ENCODE data around the gene ZCCHC14. TPM values are rescaled to one million over a fixed set of nuclear protein-coding genes. Genes with fewer than 3 reads are reported as not detected.

Gene ZCCHC14
- total RNA-seq, 4 donors from 2014 or later, result 21.8 to 64.0 (median 28.8) TPM

DNA sequence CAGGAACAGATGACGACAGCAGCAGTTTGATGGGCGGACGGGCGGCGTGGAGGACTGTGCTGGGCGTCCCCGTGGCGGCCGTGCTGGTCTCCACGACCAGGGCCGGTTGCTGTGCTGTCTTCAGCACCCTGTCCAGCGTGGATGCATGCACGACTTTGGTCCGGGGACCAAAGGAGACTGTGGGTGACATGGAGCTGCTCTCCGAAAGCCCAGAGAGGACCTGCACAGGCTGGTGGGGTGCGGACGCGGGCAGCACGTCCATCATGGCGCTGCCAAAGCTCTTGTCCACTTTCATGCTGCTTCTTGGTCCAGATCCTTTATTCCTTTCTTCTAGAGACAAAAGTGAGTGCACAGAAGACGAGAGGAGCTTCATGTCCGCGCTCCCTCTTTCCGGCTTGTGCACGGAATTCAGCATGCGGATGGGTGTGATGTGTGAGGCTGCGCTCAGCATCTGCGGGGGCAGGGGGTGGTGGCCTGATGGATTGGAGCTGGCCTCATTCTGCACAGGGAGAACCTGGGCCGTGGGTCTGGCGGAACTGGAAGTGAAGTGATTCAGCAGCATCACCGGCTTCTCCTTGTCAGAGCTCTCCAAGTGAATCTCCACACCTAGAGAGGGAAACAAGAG is 80.3 kb downstream of the ZCCHC14 start:
- no peak overlapping the region for H3K4me3 ChIP-seq
- TF ChIP-seq, protein P1, sequence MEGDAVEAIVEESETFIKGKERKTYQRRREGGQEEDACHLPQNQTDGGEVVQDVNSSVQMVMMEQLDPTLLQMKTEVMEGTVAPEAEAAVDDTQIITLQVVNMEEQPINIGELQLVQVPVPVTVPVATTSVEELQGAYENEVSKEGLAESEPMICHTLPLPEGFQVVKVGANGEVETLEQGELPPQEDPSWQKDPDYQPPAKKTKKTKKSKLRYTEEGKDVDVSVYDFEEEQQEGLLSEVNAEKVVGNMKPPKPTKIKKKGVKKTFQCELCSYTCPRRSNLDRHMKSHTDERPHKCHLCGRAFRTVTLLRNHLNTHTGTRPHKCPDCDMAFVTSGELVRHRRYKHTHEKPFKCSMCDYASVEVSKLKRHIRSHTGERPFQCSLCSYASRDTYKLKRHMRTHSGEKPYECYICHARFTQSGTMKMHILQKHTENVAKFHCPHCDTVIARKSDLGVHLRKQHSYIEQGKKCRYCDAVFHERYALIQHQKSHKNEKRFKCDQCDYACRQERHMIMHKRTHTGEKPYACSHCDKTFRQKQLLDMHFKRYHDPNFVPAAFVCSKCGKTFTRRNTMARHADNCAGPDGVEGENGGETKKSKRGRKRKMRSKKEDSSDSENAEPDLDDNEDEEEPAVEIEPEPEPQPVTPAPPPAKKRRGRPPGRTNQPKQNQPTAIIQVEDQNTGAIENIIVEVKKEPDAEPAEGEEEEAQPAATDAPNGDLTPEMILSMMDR (IDR thresholded peaks at IDR 0.05), result no peak
- TF ChIP-seq POLR2A (IDR thresholded peaks at IDR 0.05), result no peak
- no peak for TF ChIP-seq EP300 (IDR thresholded peaks at IDR 0.05)
- H3K27me3 ChIP-seq, result no peaks in the 10 kb centered on the region
- 83% methylated on average over 14 of the region's 31 CpGs for WGBS
- peaks cover 88% of the 10 kb centered on the region for H3K36me3 ChIP-seq
- no peak for DNase-seq (ENCODE audit: low spot score in 2 of 2)
- no peak overlapping the region for H3K27ac ChIP-seq
- no peaks in the 10 kb centered on the region for H3K9me3 ChIP-seq
- no peaks in the 10 kb centered on the region for H3K4me1 ChIP-seq

DNA sequence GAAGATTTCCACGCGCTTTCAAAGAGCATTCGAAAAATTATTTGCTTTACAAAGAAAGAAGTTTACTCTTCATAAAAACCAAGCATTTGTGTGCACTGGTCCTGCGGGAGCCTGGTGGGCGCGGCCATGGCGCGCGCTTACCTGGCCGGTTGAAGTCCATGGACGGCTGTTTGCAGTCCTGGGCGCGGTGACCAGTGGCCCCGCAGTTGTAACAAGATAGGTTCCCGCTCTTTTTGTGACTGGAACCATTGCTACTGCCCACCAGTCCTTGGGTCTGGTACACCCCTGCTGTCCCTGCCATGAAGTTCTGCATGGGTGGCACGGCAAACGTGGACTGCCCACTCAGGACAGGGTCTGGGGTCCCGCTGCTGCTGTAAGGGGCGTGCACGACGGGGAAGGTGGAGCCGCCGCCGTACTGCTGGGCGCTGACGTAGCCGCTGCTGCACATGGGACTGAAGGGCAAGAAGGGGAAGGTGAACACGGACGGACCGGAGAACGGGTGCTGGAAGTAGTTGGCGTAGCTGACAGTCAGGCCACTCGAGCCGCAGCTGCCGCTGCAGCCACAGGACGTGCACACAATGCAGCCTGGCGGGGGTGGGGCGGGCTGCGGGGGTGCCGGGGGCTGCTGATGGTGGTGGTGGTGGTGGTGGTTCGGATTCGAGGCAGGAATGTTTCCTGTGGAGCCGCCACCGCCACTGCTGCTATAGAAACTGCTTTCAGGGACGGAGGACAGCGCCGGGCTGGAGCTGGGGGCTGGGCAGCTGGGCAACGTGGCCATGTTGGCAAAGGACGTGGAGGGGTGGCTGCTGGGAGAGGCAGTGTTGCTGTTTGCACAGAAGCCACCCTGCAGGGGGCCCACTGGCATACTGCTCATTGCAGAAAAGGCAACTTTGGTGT is 81.2 kb downstream of the ZCCHC14 start:
- H3K9me3 ChIP-seq, result no peaks in the 10 kb centered on the region
- DNase-seq (ENCODE audit: low spot score in 2 of 2), result no peak
- WGBS, result 96% methylated on average over 45 of the region's 49 CpGs
- H3K36me3 ChIP-seq, result peaks cover 85% of the 10 kb centered on the region
- H3K4me3 ChIP-seq, result no peak overlapping the region
- H3K4me1 ChIP-seq, result no peaks in the 10 kb centered on the region
- H3K27me3 ChIP-seq, result no peaks in the 10 kb centered on the region
- TF ChIP-seq EP300 (IDR thresholded peaks at IDR 0.05) (no peak), POLR2A (IDR thresholded peaks at IDR 0.05) (no peak), POLR2AphosphoS5 (IDR thresholded peaks at IDR 0.05) (no peak)
- TF ChIP-seq, protein P1 (IDR thresholded peaks at IDR 0.05), result no peak
- H3K27ac ChIP-seq, result no peak overlapping the region

DNA sequence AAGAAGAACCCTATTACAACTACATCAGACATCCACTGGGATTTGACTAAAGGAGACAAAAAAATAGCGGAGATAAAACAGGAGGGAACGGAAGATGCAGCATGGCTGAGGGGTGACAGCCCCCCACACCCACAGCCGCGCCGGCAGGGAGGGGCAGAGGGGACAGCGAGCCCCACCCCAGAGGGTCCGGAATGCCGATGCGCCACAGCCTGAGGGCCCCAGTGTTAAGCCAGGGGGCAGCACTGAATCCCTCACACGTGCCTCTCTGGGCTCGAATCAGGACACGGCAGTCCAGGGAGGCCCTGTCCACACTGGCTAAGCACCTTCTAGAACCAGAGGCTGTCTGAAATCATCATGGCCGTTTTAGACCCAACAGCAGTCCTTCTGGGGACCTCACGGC is 81.9 kb downstream of the ZCCHC14 start:
- no peak overlapping the region for H3K27ac ChIP-seq
- TF ChIP-seq POLR2AphosphoS5 (IDR thresholded peaks at IDR 0.05) (no peak), EP300 (IDR thresholded peaks at IDR 0.05) (no peak), POLR2A (IDR thresholded peaks at IDR 0.05) (no peak)
- TF ChIP-seq, protein P1 (IDR thresholded peaks at IDR 0.05), result no peak
- H3K9me3 ChIP-seq, result no peaks in the 10 kb centered on the region
- no peaks in the 10 kb centered on the region for H3K4me1 ChIP-seq
- H3K36me3 ChIP-seq, result peaks cover 83% of the 10 kb centered on the region
- no peaks in the 10 kb centered on the region for H3K27me3 ChIP-seq
- WGBS, result 87% methylated on average over 14 of the region's 14 CpGs
- H3K4me3 ChIP-seq, result no peak overlapping the region
- no peak for DNase-seq (ENCODE audit: low spot score in 2 of 2)

DNA sequence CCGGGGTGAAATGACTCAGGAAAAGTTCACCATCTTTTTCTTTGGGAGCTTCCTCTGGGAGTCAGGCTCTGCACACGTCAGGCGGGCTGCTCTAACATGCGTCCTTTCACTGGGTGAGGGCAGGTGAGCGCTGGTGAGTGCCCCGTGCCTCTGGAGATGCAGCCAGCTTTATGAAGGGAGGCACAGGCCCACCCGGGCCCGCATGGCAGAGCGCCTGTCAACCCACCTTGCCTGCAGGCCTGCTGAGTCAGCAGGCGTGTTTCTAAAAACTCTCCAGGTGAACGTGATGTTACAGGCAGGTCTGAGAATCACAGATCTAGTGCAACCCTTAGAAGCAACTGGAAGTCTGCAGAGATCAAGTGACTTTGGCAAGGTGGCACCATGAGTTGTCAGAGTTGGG is 82.3 kb downstream of the ZCCHC14 start:
- H3K27ac ChIP-seq, result no peak overlapping the region
- TF ChIP-seq POLR2AphosphoS5 (IDR thresholded peaks at IDR 0.05), result no peak
- TF ChIP-seq, protein P1 (IDR thresholded peaks at IDR 0.05), result no peak
- no peak for TF ChIP-seq POLR2A (IDR thresholded peaks at IDR 0.05)
- no peak for TF ChIP-seq EP300 (IDR thresholded peaks at IDR 0.05)
- DNase-seq (ENCODE audit: low spot score in 2 of 2), result no peak
- H3K27me3 ChIP-seq, result no peaks in the 10 kb centered on the region
- no peak overlapping the region for H3K4me3 ChIP-seq
- H3K4me1 ChIP-seq, result no peaks in the 10 kb centered on the region
- 72% methylated on average over 11 of the region's 11 CpGs for WGBS
- H3K9me3 ChIP-seq, result no peaks in the 10 kb centered on the region
- peaks cover 81% of the 10 kb centered on the region for H3K36me3 ChIP-seq

DNA sequence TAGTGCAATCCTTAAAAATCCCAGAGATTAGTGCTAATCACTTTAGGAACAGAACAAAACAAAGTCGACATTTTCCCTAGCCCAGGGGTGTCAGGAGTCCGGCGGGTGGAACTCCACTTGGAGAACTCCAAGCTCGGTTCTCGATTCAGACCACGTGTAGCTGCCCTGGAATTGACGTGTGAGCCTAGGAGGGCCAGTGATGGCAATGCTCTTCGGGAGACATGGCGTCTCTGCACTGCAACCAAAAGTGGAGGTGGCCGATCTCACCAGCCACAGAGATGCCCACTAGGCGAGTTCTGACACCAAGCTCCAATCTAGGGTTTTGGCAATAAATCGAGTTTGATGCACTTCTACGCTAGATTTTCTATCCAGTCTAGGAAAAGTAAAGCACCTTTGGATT is 83.0 kb downstream of the ZCCHC14 start:
- 88% methylated on average over 13 of the region's 13 CpGs for WGBS
- TF ChIP-seq EP300 (IDR thresholded peaks at IDR 0.05) (no peak), POLR2AphosphoS5 (IDR thresholded peaks at IDR 0.05) (no peak)

More for the DNA sequence above, 83.0 kb downstream of the ZCCHC14 start:
- DNase-seq (ENCODE audit: low spot score in 2 of 2), result peak in 1 of 2 donors; percentile 7
- H3K4me3 ChIP-seq, result no peak overlapping the region
- no peak overlapping the region for H3K27ac ChIP-seq
- no peaks in the 10 kb centered on the region for H3K4me1 ChIP-seq
- peaks cover 81% of the 10 kb centered on the region for H3K36me3 ChIP-seq
- H3K27me3 ChIP-seq, result no peaks in the 10 kb centered on the region
- H3K9me3 ChIP-seq, result no peaks in the 10 kb centered on the region
